SJSA1 (cell line): ENCODE measurements around the gene TRIP6. TPM values are rescaled to one million over a fixed set of nuclear protein-coding genes. Genes with fewer than 3 reads are reported as not detected.

Source experiments
- DNase-seq, 2 experiments: peaks; one replicate each; pipeline ENCODE4 v3.0.0-alpha.2; 2015 to 2020; ENCODE audit warnings: low spot score in 2 of 2, low read depth in 1 of 2
- H3K27ac ChIP-seq: fragments of 250-450 bp; sonication (Bioruptor Pico); 2 replicates; pipeline ENCODE4 v1.5.1; 2020; ENCODE audit warnings: mild to moderate bottlenecking, moderate library complexity
- H3K27me3 ChIP-seq: fragments of 250-450 bp; sonication (Bioruptor Pico); replicated peaks from 2 replicates; pipeline ENCODE4 v1.5.1; 2020; ENCODE audit warnings: mild to moderate bottlenecking, moderate library complexity
- H3K36me3 ChIP-seq: fragments of 250-450 bp; sonication (Bioruptor Pico); 2 replicates; pipeline ENCODE4 v1.5.1; 2020; ENCODE audit warnings: mild to moderate bottlenecking
- H3K4me1 ChIP-seq: fragments of 250-450 bp; sonication (Bioruptor Pico); replicated peaks from 2 replicates; pipeline ENCODE4 v1.6.1; 2021; ENCODE audit warnings: mild to moderate bottlenecking
- H3K4me3 ChIP-seq: fragments of 250-450 bp; sonication (Bioruptor Pico); 2 replicates; pipeline ENCODE4 v1.5.1; 2020; ENCODE audit warnings: mild to moderate bottlenecking
- H3K9me3 ChIP-seq: fragments of 250-450 bp; sonication (Bioruptor Pico); replicated peaks from 2 replicates; pipeline ENCODE4 v1.5.1; 2020; ENCODE audit warnings: mild to moderate bottlenecking
- total RNA-seq: library from RNA; depleted of rRNA; stranded (reverse); fragments of >200 nt; shearing (Covaris generic); gene quantifications from 2 replicates; pipeline ENCODE4 v1.2.3, GENCODE V29; 2014

TRIP6 gene
- total RNA-seq, 1 experiment from 2014 or later: 88.0 TPM

- Histone ChIP-seq H3K4me3 (peak overlapping the region; percentile 92), H3K27ac (peak overlapping the region; percentile 98), H3K36me3 (peaks cover 56% of the 10 kb centered on the region), H3K27me3 (no peaks in the 10 kb centered on the region), H3K4me1 (peaks cover 23% of the 10 kb centered on the region), H3K9me3 (no peaks in the 10 kb centered on the region)
- no peak for DNase-seq
These were observed 744 bp downstream of the TRIP6 start for GRCh38 chr7:100867776-100868485.

DNA sequence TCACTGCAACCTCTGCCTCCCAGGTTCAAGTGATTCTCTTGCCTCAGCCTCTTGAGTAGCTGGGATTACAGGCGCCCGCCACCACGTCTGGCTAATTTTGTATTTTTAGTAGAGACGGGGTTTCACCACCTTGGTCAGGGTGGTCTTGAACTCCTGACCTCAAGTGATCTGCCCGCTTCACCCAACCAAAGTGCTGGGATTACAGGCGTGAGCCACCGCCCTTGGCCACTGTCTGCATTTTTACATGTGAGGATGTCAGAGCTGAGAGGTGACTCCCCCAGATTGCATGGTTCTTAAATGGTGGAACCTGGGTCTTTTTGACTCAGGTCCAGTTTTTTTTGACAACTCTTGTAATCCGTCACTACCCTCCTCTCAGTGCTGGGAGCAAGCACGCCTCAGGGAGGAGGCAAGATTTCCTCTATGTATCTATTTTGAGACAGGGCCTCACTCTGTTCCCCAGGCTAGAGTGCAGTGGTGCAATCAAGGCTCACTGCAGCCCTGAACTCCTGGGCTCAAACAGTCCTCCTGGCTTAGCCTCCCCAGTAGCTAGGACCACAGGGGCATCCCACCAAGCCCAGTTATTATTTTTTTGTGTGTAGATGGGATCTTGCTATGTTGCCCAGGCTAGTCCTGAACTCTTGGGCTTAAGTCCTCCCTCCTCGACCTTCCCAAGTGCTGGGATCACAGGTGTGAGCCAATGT, 6.6 kb downstream of the TRIP6 start:
- Histone ChIP-seq H3K4me3 (peak overlapping the region; percentile 71), H3K9me3 (no peaks in the 10 kb centered on the region), H3K36me3 (peaks cover 89% of the 10 kb centered on the region), H3K27me3 (no peaks in the 10 kb centered on the region), H3K27ac (peak overlapping the region; percentile 85), H3K4me1 (peaks cover 24% of the 10 kb centered on the region)
- DNase-seq: no peak

GRCh38 chr7:100874300-100874576, 7.1 kb downstream of the TRIP6 start:
- H3K27me3 ChIP-seq: no peaks in the 10 kb centered on the region
- H3K36me3 ChIP-seq: peaks cover 89% of the 10 kb centered on the region
- no peak for DNase-seq
- peaks cover 19% of the 10 kb centered on the region for H3K4me1 ChIP-seq
- peak overlapping the region; percentile 71 for H3K4me3 ChIP-seq
- H3K9me3 ChIP-seq: no peaks in the 10 kb centered on the region
- peak overlapping the region; percentile 85 for H3K27ac ChIP-seq

- Histone ChIP-seq H3K9me3 (no peaks in the 10 kb centered on the region), H3K4me3 (peak within 1 kb of the TSS; percentile 71), H3K36me3 (peaks cover 93% of the 10 kb centered on the region), H3K27me3 (no peaks in the 10 kb centered on the region), H3K27ac (peak within 1 kb of the TSS; percentile 85), H3K4me1 (peaks cover 18% of the 10 kb centered on the region)
- DNase-seq: peak; percentile 97 to 99
These were observed 7.6 kb downstream of the TRIP6 start, which contains the start of gene SRRT for GRCh38 chr7:100874577-100875355. SRRT (plus strand) TSS chr7:100875103; CDS start chr7:100875591, 488 bp downstream.

DNA sequence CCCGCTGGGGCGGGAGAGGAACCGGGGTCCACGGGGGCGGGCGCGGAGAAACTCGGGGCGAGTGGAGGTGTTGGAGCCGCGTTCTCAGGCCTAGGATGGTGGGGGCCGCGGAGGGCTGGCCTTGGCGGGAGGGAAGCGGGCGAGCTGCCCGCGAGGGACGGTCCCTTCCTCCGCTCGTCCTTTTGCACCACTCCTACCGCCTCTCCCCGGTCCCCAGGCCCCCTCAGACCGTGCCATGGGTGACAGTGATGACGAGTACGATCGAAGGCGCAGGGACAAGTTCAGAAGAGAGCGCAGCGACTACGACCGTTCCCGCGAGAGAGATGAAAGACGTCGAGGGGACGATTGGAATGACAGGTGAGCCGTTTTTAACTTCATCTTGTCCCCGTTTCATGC, 8.2 kb downstream of the TRIP6 start:
- Histone ChIP-seq H3K4me3 (peak overlapping the region; percentile 71), H3K27ac (peak overlapping the region; percentile 85), H3K27me3 (no peaks in the 10 kb centered on the region), H3K4me1 (peaks cover 18% of the 10 kb centered on the region), H3K36me3 (peaks cover 93% of the 10 kb centered on the region), H3K9me3 (no peaks in the 10 kb centered on the region)
- peak in 1 of 2 experiments; percentile 41 for DNase-seq

DNA sequence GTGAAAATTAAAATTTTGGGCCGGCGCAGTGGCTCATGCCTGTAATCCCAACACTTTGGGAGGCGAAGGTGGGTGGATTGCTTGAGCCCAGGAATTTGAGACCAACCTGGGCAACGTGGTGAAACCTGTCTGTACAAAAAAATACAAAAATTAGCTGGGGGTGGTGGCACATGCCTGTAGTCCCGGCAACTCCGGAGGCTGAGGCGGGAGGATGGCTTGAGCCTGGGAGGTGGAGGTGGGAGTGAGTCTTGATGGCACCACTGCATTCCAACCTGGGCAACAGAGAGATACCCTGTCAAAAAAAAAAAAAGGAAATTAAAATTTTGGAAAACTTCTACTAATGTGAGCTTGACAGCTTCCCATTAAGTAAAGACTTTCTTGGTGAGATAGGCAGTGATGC, 10.8 kb downstream of the TRIP6 start:
- H3K4me1 ChIP-seq: peaks cover 18% of the 10 kb centered on the region
- no peak overlapping the region for H3K4me3 ChIP-seq
- H3K36me3 ChIP-seq: peaks cover 92% of the 10 kb centered on the region
- H3K27me3 ChIP-seq: no peaks in the 10 kb centered on the region
- no peak overlapping the region for H3K27ac ChIP-seq
- DNase-seq: no peak
- no peaks in the 10 kb centered on the region for H3K9me3 ChIP-seq

- Histone ChIP-seq H3K27ac (no peak overlapping the region), H3K36me3 (peaks cover 92% of the 10 kb centered on the region)
These were observed 11.5 kb downstream of the TRIP6 start for GRCh38 chr7:100878685-100879084.

DNA sequence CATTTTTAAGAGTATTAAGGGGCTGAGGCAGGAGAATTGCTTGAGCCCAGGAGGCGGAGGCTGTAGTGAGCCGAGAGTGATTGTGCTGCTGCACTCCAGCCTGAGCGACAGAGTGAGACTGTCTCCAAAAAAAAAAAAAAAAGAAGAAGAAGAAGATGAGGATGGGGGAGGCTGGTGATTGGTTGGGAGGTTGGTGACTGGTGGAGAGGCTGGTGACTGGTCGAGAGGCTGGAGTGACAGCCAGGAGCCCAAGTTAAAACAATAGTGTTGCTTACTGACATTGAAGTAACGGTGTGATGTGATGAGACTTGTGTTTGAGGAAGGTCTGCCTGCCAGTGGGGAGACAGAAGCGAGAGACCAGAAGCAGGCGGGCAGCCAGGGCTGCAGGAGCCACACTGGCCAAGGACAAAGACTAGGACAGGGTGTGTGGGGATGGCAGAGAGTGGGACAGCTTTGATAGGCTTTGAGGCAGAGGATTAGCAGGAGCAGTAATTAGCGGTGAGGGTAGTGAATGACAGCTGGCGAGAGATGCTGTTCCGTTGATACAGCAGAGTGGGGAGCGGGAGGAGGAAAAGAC, 12.6 kb downstream of the TRIP6 start:
- Histone ChIP-seq H3K4me1 (peaks cover 8% of the 10 kb centered on the region), H3K36me3 (peaks cover 92% of the 10 kb centered on the region), H3K9me3 (no peaks in the 10 kb centered on the region), H3K27me3 (no peaks in the 10 kb centered on the region), H3K27ac (no peak overlapping the region), H3K4me3 (no peak overlapping the region)
- no peak for DNase-seq

More at GRCh38 chr7:100878685-100879084, 11.5 kb downstream of the TRIP6 start:
- Histone ChIP-seq H3K27me3 (no peaks in the 10 kb centered on the region), H3K4me1 (peaks cover 18% of the 10 kb centered on the region), H3K4me3 (no peak overlapping the region), H3K9me3 (no peaks in the 10 kb centered on the region)
- no peak for DNase-seq

DNA sequence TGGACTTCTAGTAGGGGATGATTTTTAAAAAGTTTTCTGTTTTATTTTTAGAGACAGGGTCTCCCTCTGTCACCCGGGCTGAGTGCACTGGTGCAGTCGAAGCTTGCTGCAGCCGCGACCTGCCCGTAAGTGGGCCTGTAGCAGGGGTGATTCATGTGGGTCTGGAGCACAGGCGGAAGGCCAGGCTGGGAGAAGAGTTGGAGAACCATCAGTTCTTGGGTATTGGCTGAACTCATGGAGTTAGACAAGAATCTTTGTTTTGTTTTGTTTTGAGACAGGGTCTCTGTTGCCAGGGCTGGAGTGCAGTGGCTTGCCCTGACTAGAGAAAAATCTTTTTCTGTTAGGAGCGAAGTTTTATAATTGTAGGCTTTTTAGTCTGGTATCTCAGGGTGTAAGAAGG, 13.5 kb downstream of the TRIP6 start:
- H3K4me1 ChIP-seq: peaks cover 8% of the 10 kb centered on the region
- DNase-seq: no peak
- no peak overlapping the region for H3K4me3 ChIP-seq
- H3K27ac ChIP-seq: no peak overlapping the region
- no peaks in the 10 kb centered on the region for H3K27me3 ChIP-seq
- H3K36me3 ChIP-seq: peaks cover 94% of the 10 kb centered on the region
- H3K9me3 ChIP-seq: no peaks in the 10 kb centered on the region

DNA sequence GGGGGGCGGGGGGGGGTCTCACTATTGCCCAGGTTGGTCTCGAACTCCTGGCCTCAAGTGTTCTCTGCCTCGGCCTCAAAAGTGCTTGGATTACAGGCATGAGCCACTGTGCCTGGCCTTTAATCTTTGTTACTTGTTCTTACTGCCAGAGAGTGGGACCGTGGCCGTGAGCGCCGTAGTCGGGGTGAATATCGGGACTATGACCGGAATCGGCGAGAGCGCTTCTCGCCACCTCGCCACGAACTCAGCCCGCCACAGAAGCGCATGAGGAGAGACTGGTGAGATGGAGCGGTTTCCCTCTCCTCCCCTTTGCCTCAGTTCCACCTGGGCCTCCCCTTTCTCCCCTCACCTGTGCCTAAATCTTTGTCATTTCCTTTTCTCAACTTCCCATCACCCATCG, 13.9 kb downstream of the TRIP6 start:
- H3K36me3 ChIP-seq: peaks cover 94% of the 10 kb centered on the region
- H3K9me3 ChIP-seq: no peaks in the 10 kb centered on the region
- H3K4me1 ChIP-seq: peaks cover 7% of the 10 kb centered on the region
- H3K27ac ChIP-seq: no peak overlapping the region
- H3K4me3 ChIP-seq: no peak overlapping the region
- no peaks in the 10 kb centered on the region for H3K27me3 ChIP-seq
- no peak for DNase-seq

DNA sequence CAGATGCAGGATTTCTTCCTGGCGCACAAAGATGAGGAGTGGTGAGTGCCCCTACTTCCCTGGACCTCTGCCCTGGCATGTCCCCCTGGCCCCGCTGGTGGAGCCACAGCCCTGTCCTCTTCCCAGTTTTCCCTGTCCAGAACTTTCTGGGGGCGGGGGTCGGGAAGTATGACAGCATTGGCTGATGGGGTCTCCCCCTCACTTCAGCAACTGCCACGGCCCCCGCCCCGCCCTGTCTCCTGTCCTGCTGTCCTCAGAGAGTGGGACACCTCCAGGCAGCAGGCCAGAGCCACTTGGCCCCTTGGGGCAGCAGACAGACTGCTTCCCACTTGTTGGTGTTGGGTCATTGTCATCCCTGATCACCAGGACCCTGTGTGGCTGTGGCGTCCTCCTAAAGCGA, 15.0 kb downstream of the TRIP6 start:
- Histone ChIP-seq H3K4me1 (no peaks in the 10 kb centered on the region), H3K36me3 (peaks cover 94% of the 10 kb centered on the region), H3K27ac (no peak overlapping the region), H3K27me3 (no peaks in the 10 kb centered on the region), H3K4me3 (no peak overlapping the region), H3K9me3 (no peaks in the 10 kb centered on the region)
- DNase-seq: no peak

DNA sequence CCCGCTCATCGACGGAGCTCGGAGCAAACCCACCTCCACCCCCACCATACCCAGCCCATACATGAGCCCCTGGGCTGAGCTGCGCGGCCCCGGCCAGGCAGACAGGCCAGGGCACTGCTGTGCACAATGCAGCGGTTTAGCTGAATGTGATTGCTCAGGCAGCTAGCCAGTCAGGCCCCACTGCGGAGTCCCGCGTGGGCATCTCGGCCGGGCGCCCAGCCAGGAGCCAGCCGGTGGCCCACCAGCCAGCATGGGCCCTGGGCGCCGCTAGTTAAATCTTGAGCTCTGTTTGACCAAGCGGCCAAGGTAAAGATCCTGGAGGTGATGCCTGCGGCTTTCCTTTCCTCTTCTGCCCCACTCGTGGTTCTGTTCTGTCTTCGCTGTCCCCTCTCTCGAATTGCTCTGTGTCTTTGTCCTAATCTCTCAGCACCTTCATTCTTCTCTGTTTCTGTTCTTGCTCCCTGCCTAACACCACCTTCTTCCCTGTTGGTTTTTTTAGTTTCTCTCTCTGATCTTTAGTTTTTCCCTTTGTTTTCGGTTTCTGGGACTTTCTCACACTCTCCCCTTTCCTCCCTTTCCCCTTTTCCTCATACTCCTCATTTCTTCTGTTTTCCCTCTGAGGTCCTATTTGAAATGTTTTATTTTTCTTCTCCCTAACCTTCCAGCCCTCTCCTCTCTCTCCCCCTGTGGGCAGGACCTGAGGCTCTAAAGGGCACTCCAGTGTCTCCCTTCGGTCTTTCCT, 15.8 kb downstream of the TRIP6 start:
- Histone ChIP-seq H3K4me1 (no peaks in the 10 kb centered on the region), H3K9me3 (no peaks in the 10 kb centered on the region), H3K36me3 (peaks cover 96% of the 10 kb centered on the region), H3K27me3 (no peaks in the 10 kb centered on the region), H3K4me3 (no peak overlapping the region), H3K27ac (no peak overlapping the region)
- no peak for DNase-seq

DNA sequence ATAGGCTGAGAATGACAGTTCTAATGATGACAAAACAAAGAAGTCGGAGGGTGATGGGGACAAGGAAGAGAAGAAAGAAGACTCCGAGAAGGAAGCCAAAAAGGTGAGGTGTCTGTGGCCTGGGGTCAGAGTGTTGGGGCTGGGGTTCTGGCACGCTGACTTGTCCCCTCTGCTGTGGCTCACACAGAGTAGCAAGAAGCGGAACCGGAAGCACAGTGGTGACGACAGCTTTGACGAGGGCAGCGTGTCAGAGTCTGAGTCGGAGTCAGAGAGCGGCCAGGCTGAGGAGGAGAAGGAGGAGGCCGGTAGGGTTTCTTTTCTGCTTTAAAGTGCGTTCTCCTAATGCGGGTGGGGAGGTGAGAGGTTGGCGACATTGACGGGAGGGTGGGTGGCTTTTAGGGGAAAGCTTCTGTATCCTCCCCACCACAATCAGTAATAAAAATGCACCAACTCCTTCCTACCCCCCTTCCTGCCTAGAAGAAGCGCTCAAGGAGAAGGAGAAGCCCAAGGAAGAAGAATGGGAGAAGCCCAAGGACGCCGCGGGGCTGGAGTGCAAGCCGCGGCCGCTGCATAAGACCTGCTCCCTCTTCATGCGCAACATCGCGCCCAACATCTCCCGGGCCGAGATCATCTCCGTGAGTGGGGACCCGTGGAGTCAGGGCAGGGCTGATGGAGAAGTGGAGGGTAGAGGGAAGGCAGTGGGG, 17.7 kb downstream of the TRIP6 start:
- Histone ChIP-seq H3K9me3 (no peaks in the 10 kb centered on the region), H3K4me3 (no peak overlapping the region), H3K27me3 (no peaks in the 10 kb centered on the region), H3K36me3 (peaks cover 93% of the 10 kb centered on the region), H3K4me1 (peaks cover 15% of the 10 kb centered on the region), H3K27ac (no peak overlapping the region)
- no peak for DNase-seq
